Measurements from ENCODE around the gene FKBP4. TPM values are rescaled to one million over a fixed set of nuclear protein-coding genes. Genes with fewer than 3 reads are reported as not detected.

Gene FKBP4
- total and polyA plus RNA-seq, 7 donors = 62.4 to 122 (median 86.2) TPM

- ATAC-seq (peak; percentile 85 to 98 (median 92)), DNase-seq (peak; percentile 56 to 76)
- no peak overlapping the region for H3K27ac ChIP-seq
- H3K9me3 ChIP-seq = no peaks in the 10 kb centered on the region
- intact Hi-C loops (cut with DNase I) = loop anchor here in 1 of 2 donors (5.0 kb wide), 1 partner anchor 102 kb away; no protein-coding TSS in a partner anchor
- TF ChIP-seq, protein P1, sequence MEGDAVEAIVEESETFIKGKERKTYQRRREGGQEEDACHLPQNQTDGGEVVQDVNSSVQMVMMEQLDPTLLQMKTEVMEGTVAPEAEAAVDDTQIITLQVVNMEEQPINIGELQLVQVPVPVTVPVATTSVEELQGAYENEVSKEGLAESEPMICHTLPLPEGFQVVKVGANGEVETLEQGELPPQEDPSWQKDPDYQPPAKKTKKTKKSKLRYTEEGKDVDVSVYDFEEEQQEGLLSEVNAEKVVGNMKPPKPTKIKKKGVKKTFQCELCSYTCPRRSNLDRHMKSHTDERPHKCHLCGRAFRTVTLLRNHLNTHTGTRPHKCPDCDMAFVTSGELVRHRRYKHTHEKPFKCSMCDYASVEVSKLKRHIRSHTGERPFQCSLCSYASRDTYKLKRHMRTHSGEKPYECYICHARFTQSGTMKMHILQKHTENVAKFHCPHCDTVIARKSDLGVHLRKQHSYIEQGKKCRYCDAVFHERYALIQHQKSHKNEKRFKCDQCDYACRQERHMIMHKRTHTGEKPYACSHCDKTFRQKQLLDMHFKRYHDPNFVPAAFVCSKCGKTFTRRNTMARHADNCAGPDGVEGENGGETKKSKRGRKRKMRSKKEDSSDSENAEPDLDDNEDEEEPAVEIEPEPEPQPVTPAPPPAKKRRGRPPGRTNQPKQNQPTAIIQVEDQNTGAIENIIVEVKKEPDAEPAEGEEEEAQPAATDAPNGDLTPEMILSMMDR (IDR thresholded peaks at IDR 0.05) = peak; percentile 83
- H3K4me1 ChIP-seq = no peaks in the 10 kb centered on the region
- 11% methylated on average over 25 of the region's 25 CpGs for WGBS, 3 donors
- H3K4me3 ChIP-seq = peak overlapping the region; percentile 63
- no peaks in the 10 kb centered on the region for H3K36me3 ChIP-seq (ENCODE audit: insufficient read depth in 1 of 2, low read depth in 1 of 2)
- no peaks in the 10 kb centered on the region for H3K27me3 ChIP-seq (ENCODE audit: insufficient read depth in 3 of 3, low read length in 2 of 3)
These were observed 10.7 kb upstream of the FKBP4 start for GRCh38 chr12:2783936-2784600.

DNA sequence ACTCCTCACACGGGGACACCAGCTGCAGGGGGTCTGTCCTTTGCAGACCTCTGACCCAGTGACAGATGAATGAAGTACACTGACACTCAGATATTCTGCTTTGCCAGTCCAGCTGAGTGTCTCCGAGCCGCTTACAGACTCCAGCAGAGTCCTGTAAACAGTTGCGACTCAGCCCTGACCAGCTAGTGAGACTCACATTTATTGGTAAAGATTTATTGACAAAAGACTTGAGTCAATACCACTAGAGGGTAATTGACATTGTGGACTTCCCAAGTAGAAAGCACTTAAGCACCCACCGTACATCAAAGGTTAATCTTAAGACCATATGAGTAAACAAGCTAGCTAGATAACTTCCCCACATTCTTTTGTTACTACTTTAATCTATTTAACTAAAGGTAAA, 9.8 kb upstream of the FKBP4 start:
- DNase-seq = no peak
- intact Hi-C loops (cut with DNase I) = no loop called here
- H3K4me3 ChIP-seq = no peak overlapping the region
- H3K27me3 ChIP-seq (ENCODE audit: insufficient read depth in 3 of 3, low read length in 2 of 3) = no peaks in the 10 kb centered on the region
- TF ChIP-seq, protein P1 (IDR thresholded peaks at IDR 0.05) = no peak
- ATAC-seq = no peak
- no peak overlapping the region for H3K27ac ChIP-seq
- 52 to 67% (median 62%) methylated on average over 5 of the region's 5 CpGs for WGBS, 3 donors
- H3K9me3 ChIP-seq = no peaks in the 10 kb centered on the region
- H3K4me1 ChIP-seq = no peaks in the 10 kb centered on the region
- H3K36me3 ChIP-seq (ENCODE audit: insufficient read depth in 1 of 2, low read depth in 1 of 2) = no peaks in the 10 kb centered on the region

GRCh38 chr12:2791089-2791488, 3.7 kb upstream of the FKBP4 start:
- 79 to 84% (median 79%) methylated on average over 6 of the region's 6 CpGs for WGBS, 3 donors
- DNase-seq (no peak), ATAC-seq (no peak)
- Histone ChIP-seq H3K9me3 (no peaks in the 10 kb centered on the region), H3K27ac (no peak overlapping the region), H3K4me3 (no peak overlapping the region), H3K27me3 (ENCODE audit: insufficient read depth in 3 of 3, low read length in 2 of 3) (no peaks in the 10 kb centered on the region), H3K36me3 (ENCODE audit: insufficient read depth in 1 of 2, low read depth in 1 of 2) (no peaks in the 10 kb centered on the region), H3K4me1 (peaks cover 1% of the 10 kb centered on the region)
- TF ChIP-seq, protein P1 (IDR thresholded peaks at IDR 0.05) = no peak
- intact Hi-C loops (cut with DNase I) = no loop called here

DNA sequence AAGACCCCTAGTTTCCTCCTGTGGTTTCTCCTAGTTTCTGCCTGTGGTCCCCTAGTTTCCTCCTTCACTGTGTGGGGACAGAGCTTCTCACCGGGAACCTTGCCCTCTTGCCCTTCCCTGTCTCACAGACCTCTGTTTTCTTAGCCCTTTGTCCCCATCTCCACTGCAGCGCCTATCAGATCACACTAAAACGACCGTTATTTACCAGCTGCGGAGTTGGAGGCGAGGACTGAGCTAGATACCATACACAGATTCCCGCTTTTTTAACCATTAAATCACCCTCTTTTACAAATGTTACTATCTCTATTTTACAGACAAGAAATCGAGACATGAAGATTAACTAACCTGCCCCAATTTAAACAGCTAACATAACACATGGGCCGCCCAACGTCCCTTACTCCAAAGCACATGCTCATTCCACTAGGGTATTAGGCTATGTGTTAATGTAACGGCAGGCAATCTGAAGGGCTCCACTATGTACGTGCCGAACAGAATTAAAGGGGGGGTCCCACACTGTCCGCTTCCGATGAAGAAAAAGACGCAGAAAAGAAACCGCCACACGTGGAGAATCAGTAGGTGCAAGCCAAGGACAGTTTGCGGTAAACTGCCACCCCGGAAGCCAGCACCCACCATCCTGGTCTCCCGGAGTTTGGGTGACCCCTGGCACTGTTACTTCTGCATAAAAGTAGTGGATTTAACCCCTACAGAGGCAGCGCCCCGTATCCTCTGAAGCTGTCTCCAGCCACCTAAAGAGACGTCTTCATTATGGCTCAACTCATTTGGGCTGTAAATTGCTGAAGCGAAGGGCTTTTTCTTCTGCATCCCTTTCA, 1.9 kb upstream of the FKBP4 start:
- Histone ChIP-seq H3K9me3 (no peaks in the 10 kb centered on the region), H3K27me3 (ENCODE audit: insufficient read depth in 3 of 3, low read length in 2 of 3) (no peaks in the 10 kb centered on the region), H3K4me3 (no peak overlapping the region), H3K36me3 (ENCODE audit: insufficient read depth in 1 of 2, low read depth in 1 of 2) (peaks cover 3 to 15% of the 10 kb centered on the region in 2 donors), H3K27ac (no peak overlapping the region), H3K4me1 (peaks cover 12% of the 10 kb centered on the region)
- ATAC-seq (no peak), DNase-seq (no peak)
- intact Hi-C loops (cut with DNase I) = no loop called here
- TF ChIP-seq, protein P1 (IDR thresholded peaks at IDR 0.05) = no peak
- WGBS, 3 donors = 78 to 81% (median 80%) methylated on average over 25 of the region's 25 CpGs

Measured in psoas muscle (tissue), 8 donors.